ENCODE results near the gene TMEM17. TPM values are rescaled to one million over a fixed set of nuclear protein-coding genes. Genes with fewer than 3 reads are reported as not detected.

TMEM17 gene
- total and polyA plus RNA-seq, 9 of the 15 experiments (the other 6 are each of a cell fraction or from before 2014, with no cell fraction given), result 0.58 to 2.2 (median 1.2) TPM

DNA sequence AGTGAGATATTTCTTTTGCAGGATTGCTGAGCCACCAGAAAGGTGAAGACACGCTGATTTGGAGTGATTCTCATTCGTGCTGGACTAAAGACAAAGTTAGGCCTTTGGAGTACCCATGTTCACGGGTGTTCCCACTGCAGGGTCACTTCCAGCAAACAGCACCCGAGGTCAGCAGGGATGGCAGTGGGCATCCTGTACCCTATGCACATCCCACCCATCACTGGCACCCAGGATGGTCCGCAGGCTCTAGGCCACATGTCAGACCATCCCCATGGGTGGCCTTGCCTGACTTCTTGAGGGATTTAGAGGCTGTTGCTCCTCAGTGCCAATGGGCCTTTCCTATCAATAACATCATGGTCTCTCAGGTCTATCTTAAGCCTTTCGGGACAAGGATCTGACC, 39.3 kb upstream of the TMEM17 start (continued):
- TF ChIP-seq, protein P1, sequence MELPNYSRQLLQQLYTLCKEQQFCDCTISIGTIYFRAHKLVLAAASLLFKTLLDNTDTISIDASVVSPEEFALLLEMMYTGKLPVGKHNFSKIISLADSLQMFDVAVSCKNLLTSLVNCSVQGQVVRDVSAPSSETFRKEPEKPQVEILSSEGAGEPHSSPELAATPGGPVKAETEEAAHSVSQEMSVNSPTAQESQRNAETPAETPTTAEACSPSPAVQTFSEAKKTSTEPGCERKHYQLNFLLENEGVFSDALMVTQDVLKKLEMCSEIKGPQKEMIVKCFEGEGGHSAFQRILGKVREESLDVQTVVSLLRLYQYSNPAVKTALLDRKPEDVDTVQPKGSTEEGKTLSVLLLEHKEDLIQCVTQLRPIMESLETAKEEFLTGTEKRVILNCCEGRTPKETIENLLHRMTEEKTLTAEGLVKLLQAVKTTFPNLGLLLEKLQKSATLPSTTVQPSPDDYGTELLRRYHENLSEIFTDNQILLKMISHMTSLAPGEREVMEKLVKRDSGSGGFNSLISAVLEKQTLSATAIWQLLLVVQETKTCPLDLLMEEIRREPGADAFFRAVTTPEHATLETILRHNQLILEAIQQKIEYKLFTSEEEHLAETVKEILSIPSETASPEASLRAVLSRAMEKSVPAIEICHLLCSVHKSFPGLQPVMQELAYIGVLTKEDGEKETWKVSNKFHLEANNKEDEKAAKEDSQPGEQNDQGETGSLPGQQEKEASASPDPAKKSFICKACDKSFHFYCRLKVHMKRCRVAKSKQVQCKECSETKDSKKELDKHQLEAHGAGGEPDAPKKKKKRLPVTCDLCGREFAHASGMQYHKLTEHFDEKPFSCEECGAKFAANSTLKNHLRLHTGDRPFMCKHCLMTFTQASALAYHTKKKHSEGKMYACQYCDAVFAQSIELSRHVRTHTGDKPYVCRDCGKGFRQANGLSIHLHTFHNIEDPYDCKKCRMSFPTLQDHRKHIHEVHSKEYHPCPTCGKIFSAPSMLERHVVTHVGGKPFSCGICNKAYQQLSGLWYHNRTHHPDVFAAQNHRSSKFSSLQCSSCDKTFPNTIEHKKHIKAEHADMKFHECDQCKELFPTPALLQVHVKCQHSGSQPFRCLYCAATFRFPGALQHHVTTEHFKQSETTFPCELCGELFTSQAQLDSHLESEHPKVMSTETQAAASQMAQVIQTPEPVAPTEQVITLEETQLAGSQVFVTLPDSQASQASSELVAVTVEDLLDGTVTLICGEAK (IDR thresholded peaks at IDR 0.05), result no peak
- TF ChIP-seq, protein P1 (CRISPR knock-in tag; IDR thresholded peaks at IDR 0.05), result no peak
- TF ChIP-seq SP2 (IDR thresholded peaks at IDR 0.05; ENCODE audit: extremely low read depth, low read depth, low read length, poor library complexity, severe bottlenecking) (no peak), POLR2H (tag; IDR thresholded peaks at IDR 0.05; ENCODE audit: low read depth) (no peak), ZNF431 (CRISPR knock-in tag; IDR thresholded peaks at IDR 0.05) (no peak), ZNF57 (CRISPR knock-in tag; IDR thresholded peaks at IDR 0.05) (no peak), HDAC2 (IDR thresholded peaks at IDR 0.05) (no peak), ETS2 (tag; IDR thresholded peaks at IDR 0.05; ENCODE audit: borderline replicate concordance, poor library complexity, severe bottlenecking) (no peak), FUS (optimal IDR thresholded peaks at IDR 0.05; ENCODE audit: low read depth, low read length) (no peak), TGIF2 (CRISPR knock-in tag; IDR thresholded peaks at IDR 0.05) (no peak)
- TF ChIP-seq, protein P2, sequence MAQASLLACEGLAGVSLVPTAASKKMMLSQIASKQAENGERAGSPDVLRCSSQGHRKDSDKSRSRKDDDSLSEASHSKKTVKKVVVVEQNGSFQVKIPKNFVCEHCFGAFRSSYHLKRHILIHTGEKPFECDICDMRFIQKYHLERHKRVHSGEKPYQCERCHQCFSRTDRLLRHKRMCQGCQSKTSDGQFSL (CRISPR knock-in tag; IDR thresholded peaks at IDR 0.05), result no peak
- TF ChIP-seq, protein P2 (tag; IDR thresholded peaks at IDR 0.05), result no peak
- TF ChIP-seq, protein P3, sequence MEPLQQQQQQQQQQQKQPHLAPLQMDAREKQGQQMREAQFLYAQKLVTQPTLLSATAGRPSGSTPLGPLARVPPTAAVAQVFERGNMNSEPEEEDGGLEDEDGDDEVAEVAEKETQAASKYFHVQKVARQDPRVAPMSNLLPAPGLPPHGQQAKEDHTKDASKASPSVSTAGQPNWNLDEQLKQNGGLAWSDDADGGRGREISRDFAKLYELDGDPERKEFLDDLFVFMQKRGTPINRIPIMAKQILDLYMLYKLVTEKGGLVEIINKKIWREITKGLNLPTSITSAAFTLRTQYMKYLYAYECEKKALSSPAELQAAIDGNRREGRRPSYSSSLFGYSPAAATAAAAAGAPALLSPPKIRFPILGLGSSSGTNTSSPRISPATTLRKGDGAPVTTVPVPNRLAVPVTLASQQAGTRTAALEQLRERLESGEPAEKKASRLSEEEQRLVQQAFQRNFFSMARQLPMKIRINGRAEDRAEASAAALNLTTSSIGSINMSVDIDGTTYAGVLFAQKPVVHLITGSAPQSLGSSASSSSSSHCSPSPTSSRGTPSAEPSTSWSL (CRISPR knock-in tag; IDR thresholded peaks at IDR 0.05; ENCODE audit: borderline replicate concordance), result no peak
- TF ChIP-seq, protein P4, sequence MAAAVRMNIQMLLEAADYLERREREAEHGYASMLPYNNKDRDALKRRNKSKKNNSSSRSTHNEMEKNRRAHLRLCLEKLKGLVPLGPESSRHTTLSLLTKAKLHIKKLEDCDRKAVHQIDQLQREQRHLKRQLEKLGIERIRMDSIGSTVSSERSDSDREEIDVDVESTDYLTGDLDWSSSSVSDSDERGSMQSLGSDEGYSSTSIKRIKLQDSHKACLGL (CRISPR knock-in tag; IDR thresholded peaks at IDR 0.05; ENCODE audit: borderline replicate concordance, poor library complexity, severe bottlenecking), result no peak
